Erythroblast (primary cell): ENCODE results near the gene TBX4.

Experiments
- GATA1 ChIP-seq: IDR thresholded peaks from 2 replicates; pipeline ENCODE4 v1.6.1; 2011; ENCODE audit warnings: low read depth, mild to moderate bottlenecking, control low read depth, low read length, moderate library complexity
- POLR2A ChIP-seq: IDR thresholded peaks from 2 replicates; pipeline ENCODE4 v1.6.1; 2011; ENCODE audit warnings: mild to moderate bottlenecking, low read length

GRCh38 chr17:61489719-61490490 lies 37.7 kb downstream of the TBX4 start:
- TF ChIP-seq POLR2A: no peak
- no peak for TF ChIP-seq GATA1
